GM21737 (cell line): ENCODE measurements around the gene WAPL.
"Not testable (repeated sequence)": the region's sequence is repeated elsewhere in the genome, so short reads cannot be mapped to it uniquely, and the experiment has no call there.

ENCODE experiments used
- ATAC-seq: cut with Tn5 transposase; IDR thresholded peaks from one replicate; pipeline ENCODE4 v1.9.1; 2021; ENCODE audit warnings: mild to moderate bottlenecking, moderate library complexity; ENCODE audit not compliant: unreplicated experiment

The WAPL gene

GRCh38 chr10:86390337-86391120 is 131.1 kb downstream of the WAPL start:
- no peak for ATAC-seq

GRCh38 chr10:86389441-86390193 is 132.0 kb downstream of the WAPL start:
- peak; percentile 49 for ATAC-seq

DNA sequence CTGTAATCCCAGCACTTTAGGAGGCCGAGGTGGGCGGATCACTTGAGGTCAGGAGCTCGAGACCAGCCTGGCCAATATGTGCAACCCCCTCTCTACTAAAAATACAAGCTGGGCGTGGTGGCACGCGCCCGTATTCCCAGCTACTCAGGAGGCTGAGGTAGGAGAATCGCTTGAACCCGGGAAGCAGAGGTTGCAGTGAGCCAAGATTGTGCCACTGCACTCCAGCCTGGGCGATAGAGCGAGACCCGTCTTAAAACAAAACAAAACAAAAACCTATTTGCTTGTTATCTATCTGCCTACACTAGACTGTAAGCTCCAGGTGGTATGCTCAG is 132.5 kb downstream of the WAPL start:
- ATAC-seq: not testable (repeated sequence)

DNA sequence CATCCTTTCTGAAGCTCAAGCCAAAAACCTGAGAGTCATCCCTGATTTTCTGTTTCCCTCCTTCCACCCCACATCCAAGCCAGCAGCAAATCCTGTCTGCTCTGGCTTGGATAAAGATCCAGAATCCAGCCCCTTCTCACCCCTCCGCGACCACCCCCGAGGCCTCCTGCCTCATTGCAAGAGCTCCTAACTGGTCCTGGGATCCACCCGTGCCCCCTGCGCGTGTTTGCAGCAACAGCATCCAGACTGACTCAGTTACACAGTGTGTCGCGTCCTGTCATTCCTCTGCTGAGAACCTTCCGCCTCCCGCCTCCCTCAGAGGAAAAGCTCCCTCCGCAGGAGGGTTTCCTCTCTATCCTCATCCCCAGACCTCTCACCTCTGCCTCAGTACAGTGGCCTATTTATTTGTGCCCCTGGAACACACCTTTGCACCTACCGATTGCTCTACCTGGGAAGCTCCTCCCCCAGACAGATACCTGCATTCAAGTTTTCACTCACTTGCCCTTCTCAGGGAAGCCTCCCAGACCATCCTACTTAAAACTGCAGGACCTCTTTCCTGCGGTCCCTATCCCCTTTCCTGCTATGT is 133.4 kb downstream of the WAPL start:
- ATAC-seq: no peak

DNA sequence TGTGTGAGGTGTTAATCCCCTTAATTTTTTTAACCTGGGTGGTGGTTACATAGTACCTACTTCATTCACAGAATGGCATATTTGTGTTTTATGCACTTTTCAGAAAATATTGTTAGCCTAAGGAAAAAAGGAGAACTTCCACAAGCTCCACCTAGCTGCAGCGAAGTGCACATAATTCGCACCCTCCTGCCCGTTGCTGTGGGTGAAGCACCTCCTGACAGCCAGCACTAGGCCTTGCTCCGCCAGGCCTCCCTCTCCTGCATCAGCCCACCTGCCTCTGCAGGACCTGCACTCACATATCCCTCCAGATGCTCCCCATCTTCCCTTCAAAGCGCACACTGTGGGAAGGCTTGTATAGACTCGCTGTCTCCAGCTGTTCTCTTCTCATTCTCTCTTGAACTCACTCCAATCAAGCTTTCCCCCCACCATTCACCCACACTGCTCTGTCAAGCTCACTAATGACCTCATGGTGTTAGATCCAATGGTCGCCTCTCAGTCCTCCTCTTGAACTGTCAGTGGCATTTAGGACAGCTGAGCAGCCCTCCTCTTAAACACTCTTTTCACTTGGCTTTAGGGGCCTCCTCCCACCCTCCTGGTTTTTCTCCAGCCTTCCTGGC is 134.3 kb downstream of the WAPL start:
- ATAC-seq: no peak

DNA sequence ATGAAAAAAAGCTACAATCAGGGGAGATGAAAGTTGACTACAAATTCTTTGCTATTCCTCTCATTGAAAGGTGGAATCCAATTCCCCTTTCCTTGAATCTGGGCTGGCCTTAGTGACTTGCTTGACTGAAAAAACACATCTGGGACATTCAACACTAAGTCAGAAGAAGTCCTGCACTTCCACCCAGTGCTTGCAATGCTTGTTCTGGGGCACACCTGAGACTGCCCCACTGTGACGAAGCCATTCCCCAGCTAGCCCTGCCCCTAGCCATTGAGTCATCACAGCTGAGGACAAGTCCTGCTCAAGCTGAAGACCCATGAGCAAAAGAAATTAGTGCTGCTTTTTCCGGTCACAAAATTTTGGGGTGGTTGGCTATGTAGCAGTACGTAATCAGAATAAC is 135.8 kb downstream of the WAPL start:
- ATAC-seq: no peak
